ENCODE data around the gene ZNF69.
"Not testable (repeated sequence)": the region's sequence is repeated elsewhere in the genome, so short reads cannot be mapped to it uniquely, and the experiment has no call there.

ZNF69 gene

GRCh38 chr19:11902228-11902627, 14.6 kb downstream of the ZNF69 start:
- no peak for DNase-seq

GRCh38 chr19:11905928-11906327, 18.3 kb downstream of the ZNF69 start:
- no peak for DNase-seq

GRCh38 chr19:11911937-11912336, 24.4 kb downstream of the ZNF69 start:
- DNase-seq = not testable (repeated sequence)

GRCh38 chr19:11914417-11915051, 27.0 kb downstream of the ZNF69 start:
- DNase-seq = not testable (repeated sequence)

GRCh38 chr19:11921852-11922495, 34.4 kb downstream of the ZNF69 start:
- DNase-seq = no peak

- peak; percentile 93 for DNase-seq
Observed at GRCh38 chr19:11924886-11925650, 37.5 kb downstream of the ZNF69 start, which contains the start of gene ZNF700. TSS of gene ZNF700 (plus strand) at chr19:11925107. CDS start at chr19:11925211, 104 bp downstream.

GRCh38 chr19:11925651-11926187, 38.1 kb downstream of the ZNF69 start:
- not testable (repeated sequence) for DNase-seq

- DNase-seq = no peak
Observed at GRCh38 chr19:11927227-11927626, 39.6 kb downstream of the ZNF69 start.

- no peak for DNase-seq
Observed at GRCh38 chr19:11931051-11931450, 43.5 kb downstream of the ZNF69 start.

GRCh38 chr19:11931513-11931912, 43.9 kb downstream of the ZNF69 start:
- no peak for DNase-seq

- not testable (repeated sequence) for DNase-seq
Observed at GRCh38 chr19:11935829-11936228, 48.2 kb downstream of the ZNF69 start.

- DNase-seq = not testable (repeated sequence)
Observed at GRCh38 chr19:11938383-11938782, 50.8 kb downstream of the ZNF69 start.

GRCh38 chr19:11941361-11941887, 53.8 kb downstream of the ZNF69 start:
- not testable (repeated sequence) for DNase-seq

GRCh38 chr19:11942008-11942842, 54.6 kb downstream of the ZNF69 start:
- DNase-seq = no peak

- DNase-seq = no peak
Observed at GRCh38 chr19:11942843-11943108, 55.2 kb downstream of the ZNF69 start.

GRCh38 chr19:11944656-11945055, 57.1 kb downstream of the ZNF69 start:
- DNase-seq = no peak

- no peak for DNase-seq
Observed at GRCh38 chr19:11948646-11949045, 61.1 kb downstream of the ZNF69 start.

GRCh38 chr19:11949201-11949600, 61.6 kb downstream of the ZNF69 start:
- no peak for DNase-seq

GRCh38 chr19:11949614-11950080, 62.1 kb downstream of the ZNF69 start:
- not testable (repeated sequence) for DNase-seq

- DNase-seq = no peak
Observed at GRCh38 chr19:11950312-11950711, 62.7 kb downstream of the ZNF69 start.

Data from activated T-cell treated with anti-CD3 and anti-CD28 coated beads for 4 hours (primary cell).